ENCODE data around the gene TGFBR3.

GRCh38 chr1:91798740-91799139, 87.2 kb downstream of the TGFBR3 start:
- TF ChIP-seq, protein P1, sequence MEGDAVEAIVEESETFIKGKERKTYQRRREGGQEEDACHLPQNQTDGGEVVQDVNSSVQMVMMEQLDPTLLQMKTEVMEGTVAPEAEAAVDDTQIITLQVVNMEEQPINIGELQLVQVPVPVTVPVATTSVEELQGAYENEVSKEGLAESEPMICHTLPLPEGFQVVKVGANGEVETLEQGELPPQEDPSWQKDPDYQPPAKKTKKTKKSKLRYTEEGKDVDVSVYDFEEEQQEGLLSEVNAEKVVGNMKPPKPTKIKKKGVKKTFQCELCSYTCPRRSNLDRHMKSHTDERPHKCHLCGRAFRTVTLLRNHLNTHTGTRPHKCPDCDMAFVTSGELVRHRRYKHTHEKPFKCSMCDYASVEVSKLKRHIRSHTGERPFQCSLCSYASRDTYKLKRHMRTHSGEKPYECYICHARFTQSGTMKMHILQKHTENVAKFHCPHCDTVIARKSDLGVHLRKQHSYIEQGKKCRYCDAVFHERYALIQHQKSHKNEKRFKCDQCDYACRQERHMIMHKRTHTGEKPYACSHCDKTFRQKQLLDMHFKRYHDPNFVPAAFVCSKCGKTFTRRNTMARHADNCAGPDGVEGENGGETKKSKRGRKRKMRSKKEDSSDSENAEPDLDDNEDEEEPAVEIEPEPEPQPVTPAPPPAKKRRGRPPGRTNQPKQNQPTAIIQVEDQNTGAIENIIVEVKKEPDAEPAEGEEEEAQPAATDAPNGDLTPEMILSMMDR (IDR thresholded peaks at IDR 0.05), result no peak
- no peak for TF ChIP-seq POLR2A (IDR thresholded peaks at IDR 0.05)
- TF ChIP-seq EP300 (IDR thresholded peaks at IDR 0.05; ENCODE audit: low read depth), result no peak
